TTC549 (cell line): ENCODE data around the gene MRTFA.
"Not testable (repeated sequence)": the region's sequence is repeated elsewhere in the genome, so short reads cannot be mapped to it uniquely, and the experiment has no call there.

ENCODE experiments used
- FAIRE-seq: peaks from 2 replicates; lab custom pipeline; 2012; peaks lifted over from hg19 to GRCh38; lab: Jason Lieb, UNC

Gene MRTFA

GRCh38 chr22:40636380-40637182, at the start of gene MRTFA:
Gene MRTFA, minus strand, starts transcription at chr22:40636719.
- FAIRE-seq, result peak; percentile 92

- no peak for FAIRE-seq
These were observed 48.9 kb upstream of the MRTFA start for GRCh38 chr22:40685406-40685805.

- FAIRE-seq, result no peak
These were observed 48.2 kb upstream of the MRTFA start for GRCh38 chr22:40684728-40685127.

- no peak for FAIRE-seq
These were observed 44.9 kb upstream of the MRTFA start for GRCh38 chr22:40681451-40681850.

GRCh38 chr22:40680819-40681183, 44.3 kb upstream of the MRTFA start:
- no peak for FAIRE-seq

GRCh38 chr22:40679964-40680818, 43.7 kb upstream of the MRTFA start:
- FAIRE-seq, result no peak

GRCh38 chr22:40679249-40679963, 42.9 kb upstream of the MRTFA start, which contains the start of gene MCHR1:
Gene MCHR1, plus strand, starts transcription at chr22:40679484. Its CDS starts 169 bp downstream, at chr22:40679653.
- no peak for FAIRE-seq

GRCh38 chr22:40678493-40679248, 42.2 kb upstream of the MRTFA start:
- FAIRE-seq, result no peak

GRCh38 chr22:40676644-40677043, 40.1 kb upstream of the MRTFA start:
- no peak for FAIRE-seq

GRCh38 chr22:40676166-40676565, 39.6 kb upstream of the MRTFA start:
- not testable (repeated sequence) for FAIRE-seq

GRCh38 chr22:40674274-40674673, 37.8 kb upstream of the MRTFA start:
- FAIRE-seq, result no peak

GRCh38 chr22:40673017-40673416, 36.5 kb upstream of the MRTFA start:
- FAIRE-seq, result no peak

GRCh38 chr22:40671796-40672360, 35.4 kb upstream of the MRTFA start:
- no peak for FAIRE-seq

- FAIRE-seq, result no peak
These were observed 34.9 kb upstream of the MRTFA start for GRCh38 chr22:40671369-40671768.

GRCh38 chr22:40670058-40670457, 33.5 kb upstream of the MRTFA start:
- FAIRE-seq, result no peak

- no peak for FAIRE-seq
These were observed 32.3 kb upstream of the MRTFA start for GRCh38 chr22:40668611-40669411.

- no peak for FAIRE-seq
These were observed 29.8 kb upstream of the MRTFA start for GRCh38 chr22:40666151-40666848.

GRCh38 chr22:40665312-40665711, 28.8 kb upstream of the MRTFA start:
- FAIRE-seq, result no peak

- FAIRE-seq, result no peak
These were observed 25.2 kb upstream of the MRTFA start for GRCh38 chr22:40661671-40662070.

GRCh38 chr22:40660730-40661129, 24.2 kb upstream of the MRTFA start:
- no peak for FAIRE-seq
